ENCODE measurements around the gene ANTXR1.

DNA sequence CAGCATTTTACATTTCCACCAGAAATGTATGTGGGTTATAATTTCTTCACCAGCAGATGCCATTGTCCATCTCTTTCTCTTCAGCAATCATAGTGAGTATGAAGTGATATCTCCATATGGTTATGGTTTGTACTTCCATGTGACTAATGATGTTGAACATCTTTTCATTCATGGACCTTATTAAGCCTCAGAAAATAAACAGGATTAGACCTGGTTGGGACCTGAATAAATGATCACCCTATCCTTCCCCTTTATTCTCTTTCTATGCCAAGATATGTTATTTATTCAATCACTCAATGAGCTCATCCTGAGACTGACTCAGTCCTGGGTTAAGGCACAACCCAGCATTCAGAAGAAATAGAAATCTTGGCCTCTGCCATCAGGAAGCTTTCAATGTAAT lies 86.6 kb downstream of the ANTXR1 start:
- TF ChIP-seq POLR2A (IDR thresholded peaks at IDR 0.05) = no peak
- TF ChIP-seq, protein P1, sequence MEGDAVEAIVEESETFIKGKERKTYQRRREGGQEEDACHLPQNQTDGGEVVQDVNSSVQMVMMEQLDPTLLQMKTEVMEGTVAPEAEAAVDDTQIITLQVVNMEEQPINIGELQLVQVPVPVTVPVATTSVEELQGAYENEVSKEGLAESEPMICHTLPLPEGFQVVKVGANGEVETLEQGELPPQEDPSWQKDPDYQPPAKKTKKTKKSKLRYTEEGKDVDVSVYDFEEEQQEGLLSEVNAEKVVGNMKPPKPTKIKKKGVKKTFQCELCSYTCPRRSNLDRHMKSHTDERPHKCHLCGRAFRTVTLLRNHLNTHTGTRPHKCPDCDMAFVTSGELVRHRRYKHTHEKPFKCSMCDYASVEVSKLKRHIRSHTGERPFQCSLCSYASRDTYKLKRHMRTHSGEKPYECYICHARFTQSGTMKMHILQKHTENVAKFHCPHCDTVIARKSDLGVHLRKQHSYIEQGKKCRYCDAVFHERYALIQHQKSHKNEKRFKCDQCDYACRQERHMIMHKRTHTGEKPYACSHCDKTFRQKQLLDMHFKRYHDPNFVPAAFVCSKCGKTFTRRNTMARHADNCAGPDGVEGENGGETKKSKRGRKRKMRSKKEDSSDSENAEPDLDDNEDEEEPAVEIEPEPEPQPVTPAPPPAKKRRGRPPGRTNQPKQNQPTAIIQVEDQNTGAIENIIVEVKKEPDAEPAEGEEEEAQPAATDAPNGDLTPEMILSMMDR (IDR thresholded peaks at IDR 0.05) = no peak

Measured in uterus (tissue), 2 donors.